Hepatocyte (in vitro differentiated cells): ENCODE results near the gene PPM1F.

Experiments used
- EZH2 ChIP-seq: fragments of 200-600 bp; sonication (generic); IDR thresholded peaks from 2 replicates; pipeline ENCODE4 v1.6.1; 2016; ENCODE audit warnings: antibody characterized with exemption, mild to moderate bottlenecking, borderline replicate concordance
- EZH2phosphoT487 ChIP-seq: fragments of 200-600 bp; sonication (generic); IDR thresholded peaks from one replicate; pipeline ENCODE4 v1.6.1; 2018; ENCODE audit warnings: antibody characterized with exemption, mild to moderate bottlenecking, low read depth, moderate library complexity; ENCODE audit not compliant: unreplicated experiment, severe bottlenecking
- TF ChIP-seq, protein P1 (sequence below): fragments of 200-600 bp; sonication (generic); IDR thresholded peaks from 2 replicates; pipeline ENCODE4 v1.5.1; 2016; ENCODE audit warnings: antibody characterized with exemption, mild to moderate bottlenecking; ENCODE audit not compliant: poor library complexity

DNA sequence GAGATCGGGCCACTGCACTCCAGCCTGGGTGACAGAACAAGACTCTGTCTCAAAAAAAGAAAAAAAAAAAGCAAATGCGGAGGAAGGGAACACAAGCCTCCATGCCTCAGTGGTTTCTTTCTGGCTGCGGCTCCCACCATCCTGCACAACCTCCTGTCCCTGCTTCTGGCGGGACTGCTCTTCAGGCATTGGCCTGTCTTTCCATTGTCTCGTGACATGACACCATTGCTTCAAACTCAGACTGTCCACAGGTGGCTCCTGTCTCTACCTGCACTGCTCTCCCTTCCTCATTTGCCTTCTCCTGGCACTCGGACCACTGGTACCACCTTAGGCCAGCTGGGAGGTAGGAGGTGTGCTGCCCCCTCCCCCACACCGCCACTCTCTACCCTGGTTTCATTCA, 10.6 kb upstream of the PPM1F start:
- TF ChIP-seq, protein P1, sequence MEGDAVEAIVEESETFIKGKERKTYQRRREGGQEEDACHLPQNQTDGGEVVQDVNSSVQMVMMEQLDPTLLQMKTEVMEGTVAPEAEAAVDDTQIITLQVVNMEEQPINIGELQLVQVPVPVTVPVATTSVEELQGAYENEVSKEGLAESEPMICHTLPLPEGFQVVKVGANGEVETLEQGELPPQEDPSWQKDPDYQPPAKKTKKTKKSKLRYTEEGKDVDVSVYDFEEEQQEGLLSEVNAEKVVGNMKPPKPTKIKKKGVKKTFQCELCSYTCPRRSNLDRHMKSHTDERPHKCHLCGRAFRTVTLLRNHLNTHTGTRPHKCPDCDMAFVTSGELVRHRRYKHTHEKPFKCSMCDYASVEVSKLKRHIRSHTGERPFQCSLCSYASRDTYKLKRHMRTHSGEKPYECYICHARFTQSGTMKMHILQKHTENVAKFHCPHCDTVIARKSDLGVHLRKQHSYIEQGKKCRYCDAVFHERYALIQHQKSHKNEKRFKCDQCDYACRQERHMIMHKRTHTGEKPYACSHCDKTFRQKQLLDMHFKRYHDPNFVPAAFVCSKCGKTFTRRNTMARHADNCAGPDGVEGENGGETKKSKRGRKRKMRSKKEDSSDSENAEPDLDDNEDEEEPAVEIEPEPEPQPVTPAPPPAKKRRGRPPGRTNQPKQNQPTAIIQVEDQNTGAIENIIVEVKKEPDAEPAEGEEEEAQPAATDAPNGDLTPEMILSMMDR, result no peak
- TF ChIP-seq EZH2 (no peak), EZH2phosphoT487 (no peak)
